ENCODE results near the gene DISP2.

GRCh38 chr15:40367371-40367685 is 9.3 kb downstream of the DISP2 start:
- TF ChIP-seq EZH2phosphoT487 (conservative IDR thresholded peaks at IDR 0.05; ENCODE audit: low read length) (no peak), CTCF (IDR thresholded peaks at IDR 0.05; ENCODE audit: insufficient read depth, low read length, poor library complexity, severe bottlenecking) (no peak)
